HG02870 (cell line): ENCODE measurements around the gene KCNJ12.
"Not testable (repeated sequence)": the region's sequence is repeated elsewhere in the genome, so short reads cannot be mapped to it uniquely, and the experiment has no call there.

Experiments
- ATAC-seq: cut with Tn5 transposase; IDR thresholded peaks from one replicate; pipeline ENCODE4 v1.9.1; 2021; ENCODE audit warnings: mild to moderate bottlenecking, moderate library complexity; ENCODE audit not compliant: unreplicated experiment

Gene KCNJ12

DNA sequence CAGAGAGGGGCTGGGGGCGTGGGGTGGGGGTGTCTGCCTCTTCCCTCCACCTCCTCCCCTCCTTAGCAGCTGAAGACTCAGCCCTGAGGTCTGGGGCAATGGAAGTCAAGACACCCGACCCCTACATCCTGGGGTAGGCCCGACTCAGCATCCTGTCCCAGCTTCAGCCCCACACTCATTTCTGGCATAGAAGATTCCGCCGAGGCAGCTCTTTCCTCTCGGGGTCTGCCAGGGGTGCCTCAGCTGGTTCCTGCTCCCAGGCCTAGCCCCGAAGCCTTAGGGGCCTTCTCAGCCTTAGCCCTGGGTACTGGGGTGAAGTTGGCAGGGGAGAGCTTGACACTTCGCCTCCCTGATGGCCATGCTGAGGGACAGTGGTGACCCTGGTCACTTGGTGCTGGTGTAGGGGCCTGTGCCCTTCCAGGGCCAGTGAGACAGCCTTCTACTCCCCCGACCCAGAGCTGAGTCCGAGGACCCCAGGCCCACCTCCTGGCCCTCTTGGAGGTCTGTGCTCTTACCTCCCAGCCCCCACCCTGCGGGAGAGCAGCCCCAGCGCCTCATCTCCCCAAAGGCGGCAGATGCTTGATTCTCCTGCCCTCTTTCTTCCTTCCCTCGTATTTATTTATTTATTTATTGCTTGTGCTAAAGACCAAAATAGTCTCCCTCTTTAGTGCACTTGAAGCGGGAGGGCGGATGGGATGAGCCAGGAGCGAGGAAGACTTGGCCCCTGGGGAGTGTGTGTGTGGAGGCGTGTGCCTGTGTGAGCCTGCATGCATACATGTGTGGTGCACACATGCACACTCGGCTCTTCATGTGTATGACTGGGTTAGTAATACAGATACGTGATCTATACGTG is 42.5 kb downstream of the KCNJ12 start:
- ATAC-seq, result no peak

DNA sequence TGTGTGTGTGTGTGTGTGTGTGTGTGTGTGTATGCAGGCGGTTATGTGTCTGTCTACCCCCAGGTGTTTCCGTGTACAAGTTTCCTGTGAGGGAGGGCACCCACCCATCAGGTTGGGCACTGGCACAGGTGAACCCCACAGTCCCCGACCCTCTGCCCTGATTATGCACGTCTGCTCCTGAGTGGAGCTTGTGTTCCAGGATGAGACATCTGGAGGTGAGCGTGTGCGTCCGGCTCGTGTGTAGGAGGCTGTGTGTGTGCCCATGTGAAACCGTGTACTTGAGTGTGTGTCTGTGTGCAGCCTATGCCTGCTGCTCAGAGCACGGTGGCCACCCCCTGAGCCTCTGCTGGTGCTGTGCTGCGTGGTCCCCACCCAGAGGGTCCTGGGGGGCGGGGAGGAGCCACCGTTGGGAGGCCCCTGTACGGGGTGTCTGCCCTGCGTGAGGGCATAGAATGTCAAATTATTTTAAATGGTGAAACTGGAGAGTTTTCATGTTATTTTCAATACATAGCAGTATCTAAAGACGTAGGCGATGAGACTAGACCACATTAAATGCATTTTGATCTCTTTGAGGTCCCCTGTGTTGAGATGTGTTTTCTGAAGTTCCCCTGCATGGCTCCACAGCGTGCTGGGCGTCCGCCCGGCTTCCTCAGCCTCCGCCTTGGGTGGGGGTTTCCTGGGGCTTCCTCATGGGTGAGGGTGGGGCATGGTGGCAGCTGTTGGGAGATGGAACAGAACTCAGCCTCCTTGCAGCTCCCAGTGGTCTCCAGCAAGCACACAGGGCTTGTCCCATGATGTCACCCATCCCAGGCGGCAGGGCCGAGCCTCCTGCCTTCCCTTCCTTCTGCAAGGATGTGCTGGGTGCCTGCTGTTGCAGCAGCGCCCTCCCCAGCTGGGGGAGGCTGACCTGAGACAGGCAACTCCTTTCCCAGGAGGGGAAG is 43.4 kb downstream of the KCNJ12 start:
- ATAC-seq, result no peak

DNA sequence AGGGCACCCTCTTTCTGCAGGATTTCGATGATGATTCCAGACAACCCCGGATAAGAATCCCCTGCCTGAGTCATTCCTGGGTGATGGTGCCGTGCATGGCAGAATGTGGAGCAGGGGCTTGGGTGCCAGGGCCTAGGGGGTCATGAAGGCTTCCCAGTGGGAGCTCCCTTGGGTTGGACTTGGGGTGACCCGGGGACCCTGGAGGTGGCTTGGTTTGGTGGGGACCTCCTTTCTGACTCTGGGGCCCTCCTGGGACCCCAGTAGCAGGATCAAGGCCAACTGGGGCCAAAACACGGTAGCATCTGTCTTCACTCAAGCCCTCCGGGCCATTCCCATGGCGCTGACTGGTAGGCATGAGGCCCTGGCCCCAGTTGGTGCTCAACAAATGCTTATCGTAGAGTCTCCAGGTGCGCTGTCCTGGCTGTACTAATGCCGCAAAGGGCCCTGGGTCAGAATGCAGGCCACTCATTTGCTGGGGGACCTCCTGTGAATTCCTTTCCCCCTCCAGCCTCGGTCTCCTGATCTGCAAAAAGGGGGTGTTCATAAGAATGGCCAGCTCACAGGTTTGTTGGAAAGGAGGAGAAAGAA is 44.4 kb downstream of the KCNJ12 start:
- ATAC-seq, result not testable (repeated sequence)

DNA sequence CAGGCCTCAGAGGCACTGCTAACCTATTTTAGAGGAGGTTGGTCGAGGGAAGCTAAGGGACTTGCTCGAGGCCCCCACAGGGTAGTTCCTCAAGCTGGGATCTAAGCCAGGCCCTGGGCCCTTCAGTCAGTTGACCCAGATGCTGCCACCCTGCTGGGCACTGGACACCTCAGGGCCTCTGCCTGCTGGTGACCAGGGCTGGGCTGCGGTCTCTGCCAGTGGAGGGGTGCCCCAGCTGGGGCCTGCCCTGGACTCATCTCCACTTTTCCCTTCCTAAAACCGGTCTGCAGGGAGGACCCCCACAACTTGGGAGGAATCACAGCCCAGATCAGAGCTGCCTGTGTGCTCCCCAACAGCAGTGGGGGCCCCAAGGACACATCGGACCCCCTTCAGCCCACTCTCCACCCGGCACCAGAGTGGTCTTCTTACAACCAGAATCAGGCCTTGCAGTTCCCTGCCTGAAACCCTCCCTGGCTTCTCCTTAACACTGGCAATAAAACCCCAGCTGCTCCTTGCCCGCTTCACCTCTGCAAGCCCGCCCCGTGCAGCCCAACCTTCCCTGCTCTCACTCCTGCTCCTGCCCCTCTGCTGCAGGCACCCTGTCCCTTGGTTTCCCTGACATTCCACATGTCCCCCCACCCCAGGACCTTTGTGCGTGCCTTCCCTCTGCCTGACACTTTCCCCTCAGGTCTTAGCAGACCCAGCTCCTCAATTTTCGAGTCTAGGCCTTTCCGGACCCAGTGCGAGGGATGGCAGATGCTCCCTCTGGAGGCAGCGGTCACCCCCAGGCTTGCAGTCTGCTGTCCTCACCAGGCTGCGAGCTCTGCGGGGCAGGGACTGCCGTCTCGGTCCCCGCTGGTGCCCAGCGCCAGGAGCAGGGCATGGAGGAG is 45.5 kb downstream of the KCNJ12 start:
- ATAC-seq, result not testable (repeated sequence)

DNA sequence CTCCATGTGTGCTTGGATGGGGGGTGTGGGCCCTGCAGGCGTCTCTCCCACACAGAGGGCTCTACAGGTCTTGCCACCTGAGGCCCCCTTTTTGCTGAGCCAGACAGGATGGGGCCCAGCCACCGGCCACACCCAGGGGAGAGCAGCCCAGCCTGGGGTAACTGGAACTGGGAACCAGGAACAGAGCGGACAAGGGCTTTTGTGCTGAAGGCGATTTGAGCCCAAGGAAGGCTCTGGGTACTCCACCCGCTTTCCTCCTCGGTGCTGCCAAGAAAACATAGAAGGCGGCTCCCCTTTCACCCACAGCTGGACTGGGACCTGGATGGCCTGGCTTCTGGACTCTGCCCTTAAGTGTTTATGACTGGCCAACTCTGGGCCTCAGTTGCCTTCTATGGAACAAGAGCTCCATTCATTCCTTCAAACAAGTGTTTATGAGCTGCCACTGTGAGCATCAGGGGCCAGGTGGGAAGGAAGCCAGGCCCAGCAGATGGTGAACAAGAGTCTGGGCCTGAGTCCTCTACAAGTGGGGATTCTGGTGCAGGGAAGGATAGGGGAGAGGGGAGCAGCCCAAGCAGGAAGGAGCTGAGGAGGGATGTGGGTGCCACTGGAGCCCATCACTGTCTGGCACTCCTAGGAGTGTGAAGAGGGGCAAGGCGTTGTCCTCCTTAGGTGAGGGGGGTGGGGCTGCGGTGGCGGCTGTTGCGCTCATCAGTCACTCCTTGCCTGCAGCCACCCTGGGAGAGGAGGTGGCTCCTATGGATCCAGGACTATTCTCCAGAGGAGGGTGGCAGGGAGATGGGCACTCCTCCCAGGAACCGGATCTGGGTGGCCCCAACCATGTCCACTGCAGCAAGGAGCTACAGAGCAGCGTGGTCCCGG is 46.4 kb downstream of the KCNJ12 start:
- ATAC-seq, result not testable (repeated sequence)

DNA sequence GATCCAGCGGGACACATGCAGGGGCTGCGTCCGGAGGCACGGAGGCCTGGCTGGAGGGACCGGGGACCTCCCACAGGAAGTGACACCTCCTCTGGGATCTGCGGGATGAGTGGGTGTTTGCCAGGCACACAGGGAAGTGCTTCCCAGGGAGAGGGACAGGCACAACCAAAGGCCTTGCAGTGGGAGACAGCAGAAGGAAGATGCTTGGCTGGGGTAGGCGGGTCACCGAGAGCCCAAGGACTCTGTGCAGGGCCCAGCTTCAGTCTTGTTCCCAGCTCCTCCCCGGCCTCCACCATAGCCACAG is 47.0 kb downstream of the KCNJ12 start:
- ATAC-seq, result not testable (repeated sequence)

DNA sequence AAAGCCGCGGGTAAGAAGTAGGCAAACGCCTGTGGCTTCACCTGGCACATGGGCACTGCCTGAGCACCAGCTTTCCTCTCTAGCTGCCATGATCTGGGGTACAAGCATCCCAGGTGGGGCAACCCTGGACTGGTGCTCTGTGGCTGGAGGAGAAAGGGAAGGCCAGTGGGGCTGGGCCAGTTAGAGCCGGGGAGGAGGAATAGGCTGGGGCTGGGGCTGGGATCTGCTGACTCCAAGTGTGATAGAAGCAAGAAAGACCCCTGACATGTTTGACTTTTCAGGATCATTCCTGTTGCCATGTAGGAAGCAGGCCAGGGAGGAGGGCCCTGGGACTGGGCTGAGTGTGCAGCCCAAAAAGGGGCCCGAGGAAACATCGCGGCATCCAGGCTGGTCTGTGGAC is 48.5 kb downstream of the KCNJ12 start:
- not testable (repeated sequence) for ATAC-seq

DNA sequence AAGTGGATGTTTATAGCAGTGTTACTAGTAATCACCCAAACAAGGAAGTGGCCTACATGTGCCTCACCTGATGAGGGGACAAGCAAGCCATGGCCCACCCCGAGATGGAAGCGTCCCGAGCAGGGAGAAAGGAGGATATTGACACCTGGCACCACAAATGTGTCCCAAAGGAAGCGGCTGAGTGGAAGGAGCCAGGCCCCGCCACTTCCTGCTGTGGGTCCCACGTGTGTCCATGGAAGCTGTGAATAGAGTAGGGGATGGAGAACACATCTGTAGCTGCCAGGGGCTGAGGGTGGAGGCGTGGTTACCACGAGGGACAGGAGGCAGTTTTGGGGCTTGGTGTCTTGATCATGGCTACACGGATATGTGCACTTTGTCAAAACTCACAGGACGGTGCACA is 49.2 kb downstream of the KCNJ12 start:
- ATAC-seq, result no peak

DNA sequence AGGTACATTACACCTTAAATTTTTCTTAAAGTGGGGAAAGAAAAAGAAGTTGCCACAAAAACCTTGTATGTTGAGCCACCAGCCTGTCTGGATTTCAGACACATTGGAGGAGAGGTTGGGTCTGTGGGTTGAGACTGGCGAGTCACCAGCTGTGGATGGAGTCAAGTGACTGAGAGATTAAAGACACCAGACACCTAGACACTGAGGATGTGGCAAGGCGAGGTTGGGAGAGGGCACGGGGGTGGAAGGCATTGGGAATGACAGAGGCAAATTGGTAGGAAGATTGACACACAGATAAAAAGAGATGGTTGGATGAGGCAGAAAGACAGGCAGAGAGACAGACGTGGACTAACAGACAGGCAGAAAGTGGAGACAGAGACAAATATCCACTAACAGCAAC is 49.6 kb downstream of the KCNJ12 start:
- ATAC-seq, result no peak

DNA sequence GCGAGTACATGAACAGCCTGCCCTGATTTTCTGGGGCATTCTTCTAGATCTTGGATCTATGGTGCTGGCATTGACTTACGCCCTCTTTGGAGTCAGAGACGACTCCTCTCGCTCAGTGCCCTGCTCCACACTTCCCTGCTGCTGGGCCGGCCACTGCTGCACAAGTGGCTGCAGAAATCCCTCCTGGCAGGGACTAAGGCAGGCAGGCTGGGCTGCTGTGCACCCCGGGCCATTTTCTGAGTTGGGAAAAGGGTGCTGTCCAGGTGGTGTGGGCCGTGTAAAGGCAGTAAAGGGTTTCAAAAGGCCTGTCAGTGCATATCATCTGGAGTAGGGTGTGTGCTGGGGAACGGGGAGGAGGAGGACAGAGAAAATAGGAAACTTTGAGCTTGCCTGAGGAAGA is 50.1 kb downstream of the KCNJ12 start:
- not testable (repeated sequence) for ATAC-seq

DNA sequence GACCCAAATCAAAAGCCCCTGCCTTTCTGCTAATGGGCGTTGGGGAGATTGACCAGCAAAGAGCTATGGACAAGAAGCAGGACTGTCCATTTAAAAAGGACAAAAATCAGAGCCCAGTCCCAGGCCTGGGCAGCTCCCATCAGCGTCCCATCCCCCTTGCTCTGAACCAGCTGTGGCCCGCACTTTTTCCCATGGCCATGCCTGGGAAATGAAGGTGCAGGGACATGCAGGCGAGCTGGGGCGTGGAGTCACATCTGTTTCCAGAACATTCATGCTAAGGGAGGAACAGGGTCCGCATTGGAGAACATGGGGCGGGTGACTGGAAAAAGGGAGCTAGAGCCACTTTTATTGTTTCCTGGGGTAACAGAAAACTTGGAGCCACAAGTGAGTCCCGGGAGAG is 50.7 kb downstream of the KCNJ12 start:
- not testable (repeated sequence) for ATAC-seq

DNA sequence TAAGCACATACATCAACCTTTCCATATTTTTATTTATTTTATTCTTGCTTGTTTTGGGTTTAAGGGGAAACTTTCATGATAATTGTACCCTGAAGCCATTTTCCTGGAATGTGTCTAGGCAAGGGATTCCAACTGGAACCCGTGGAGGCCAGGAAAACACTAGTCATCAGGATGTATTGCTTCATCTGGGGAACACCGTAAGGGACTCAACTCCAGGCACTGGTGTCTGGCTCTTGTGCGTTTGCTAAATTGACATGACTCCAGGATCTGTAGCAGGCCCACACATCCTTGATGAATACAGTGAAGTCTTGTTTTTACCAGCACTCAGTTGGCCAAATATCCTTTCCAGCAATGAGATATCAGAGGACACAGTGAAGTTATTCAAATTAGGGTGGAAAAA is 51.6 kb downstream of the KCNJ12 start:
- ATAC-seq, result not testable (repeated sequence)

DNA sequence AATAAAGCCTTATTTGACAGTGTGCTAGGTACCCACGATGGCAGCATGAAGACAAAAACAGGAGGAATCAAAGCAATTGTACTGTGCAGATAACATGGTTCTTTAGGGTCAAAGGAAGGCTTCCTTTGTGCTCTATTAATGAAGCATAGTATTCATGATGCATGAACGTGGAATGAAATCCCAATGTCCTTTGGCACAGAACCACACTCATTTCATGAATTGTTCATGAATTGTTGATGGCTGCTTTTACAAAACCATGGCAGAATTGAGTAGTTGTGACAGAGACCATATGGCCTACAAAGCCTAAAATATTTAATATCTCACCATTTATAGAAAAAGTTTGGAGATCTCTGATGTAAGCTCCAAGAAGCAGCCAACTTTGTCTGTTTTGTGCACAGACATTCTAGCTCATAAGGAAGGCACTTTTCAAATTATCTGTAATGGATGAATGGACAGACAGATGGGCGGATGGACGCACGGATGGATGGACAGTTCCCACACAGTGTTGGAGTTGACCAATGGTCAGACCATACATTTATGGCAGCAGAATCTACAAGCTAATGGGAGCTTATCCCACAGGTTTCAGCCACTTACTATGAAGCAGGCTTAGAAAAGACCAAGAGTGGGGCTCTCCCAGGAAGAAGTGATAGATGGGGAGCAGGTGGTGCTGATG is 52.7 kb downstream of the KCNJ12 start:
- ATAC-seq, result not testable (repeated sequence)

DNA sequence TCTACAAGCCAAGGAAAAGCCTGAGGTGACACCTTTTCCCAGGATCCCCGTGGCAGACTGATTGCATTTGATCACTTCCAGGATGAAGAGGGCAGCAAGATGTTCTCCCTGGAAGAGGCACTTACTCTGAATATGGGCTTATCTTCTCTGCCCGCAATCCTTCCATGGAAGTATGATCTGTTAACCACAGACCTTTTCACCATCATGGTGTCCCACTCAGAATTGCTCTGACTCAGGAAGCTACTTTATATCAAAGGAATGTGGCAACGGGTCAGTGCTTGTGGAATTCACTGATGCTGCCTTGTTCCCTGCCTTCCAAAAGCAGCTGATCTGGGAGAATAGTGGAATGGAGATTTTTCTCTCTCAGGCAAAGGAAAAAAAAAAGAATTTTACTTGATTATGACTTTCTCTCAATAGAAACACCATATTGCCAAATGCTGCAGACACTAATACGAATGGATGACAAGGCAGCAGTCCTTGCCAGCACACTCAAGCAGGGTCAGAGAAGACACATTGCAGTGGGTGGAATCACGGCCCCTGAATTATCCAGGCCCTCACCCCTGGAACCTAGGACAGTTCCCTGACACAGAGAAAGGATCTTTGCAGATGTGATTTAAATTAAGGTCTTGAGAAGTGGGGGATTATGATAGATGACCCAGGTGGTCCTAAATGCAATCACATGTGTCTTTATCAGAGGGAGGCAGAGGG is 53.9 kb downstream of the KCNJ12 start:
- ATAC-seq, result not testable (repeated sequence)

DNA sequence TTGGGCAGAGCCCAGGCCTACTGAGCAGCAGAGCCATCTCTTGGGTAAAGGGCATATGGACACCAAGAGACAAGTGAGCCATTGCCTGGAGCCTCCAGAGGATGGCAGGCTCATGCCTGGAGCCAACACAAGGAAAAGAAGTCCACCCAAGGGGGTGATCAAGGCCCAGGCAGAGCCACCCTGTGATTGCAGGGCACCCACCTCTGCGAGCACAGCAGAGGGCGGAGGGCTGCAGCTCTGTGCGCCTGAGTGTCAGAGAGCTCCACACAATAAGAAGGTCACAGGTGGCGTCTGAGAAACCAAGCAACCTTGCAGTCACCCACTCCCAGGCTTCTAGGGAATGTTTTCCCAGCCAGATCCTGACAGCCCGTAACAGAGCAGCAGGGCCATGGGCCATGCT is 57.8 kb downstream of the KCNJ12 start:
- not testable (repeated sequence) for ATAC-seq

DNA sequence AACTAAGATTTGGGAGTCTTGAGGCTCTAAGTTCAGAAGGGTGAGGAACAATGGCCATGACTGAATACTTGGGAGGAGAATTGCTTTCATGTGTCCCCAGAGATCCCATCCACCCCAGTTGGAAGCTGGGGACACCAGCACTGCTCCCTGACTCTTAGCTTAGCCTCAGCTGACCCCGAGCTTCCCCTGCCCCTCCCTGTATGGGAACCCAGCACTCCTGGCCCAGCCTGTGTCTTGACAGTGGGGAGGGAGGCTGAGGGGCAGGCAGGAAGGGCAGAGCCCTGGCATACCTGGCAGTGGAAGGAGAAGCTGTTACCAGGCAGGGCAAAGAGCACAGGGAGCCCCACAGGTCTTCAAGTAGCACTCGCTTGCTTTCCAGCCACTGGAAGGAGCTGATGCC is 58.8 kb downstream of the KCNJ12 start:
- ATAC-seq, result not testable (repeated sequence)

DNA sequence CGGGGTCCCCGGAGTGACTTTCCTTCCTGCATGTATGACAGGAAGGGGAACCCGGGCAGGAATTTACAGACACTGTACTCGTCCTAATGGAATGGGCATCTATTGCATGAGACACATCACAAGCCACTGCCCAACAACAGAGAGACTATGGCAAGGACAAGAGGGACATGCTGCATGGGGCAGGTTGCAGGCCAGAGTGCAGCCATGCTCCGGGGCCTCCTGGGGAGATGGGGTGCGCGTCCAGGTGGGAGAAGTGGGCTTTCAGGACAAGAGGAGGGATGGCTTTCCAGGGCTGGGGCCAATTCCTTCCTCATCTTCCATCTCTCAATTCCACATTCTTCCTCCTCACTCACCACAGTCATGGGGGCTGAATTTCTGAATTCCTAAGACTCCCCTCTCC is 60.3 kb downstream of the KCNJ12 start:
- ATAC-seq, result not testable (repeated sequence)
